MM.1S (cell line): ENCODE data around the gene NEU1.

ENCODE experiments used
- DNase-seq: peaks from one replicate; pipeline ENCODE4 v3.0.0-alpha.2; 2015
- H2AFZ ChIP-seq: fragments of 300-600 bp; sonication (generic); 2 replicates; pipeline ENCODE4 v1.6.0; 2016; ENCODE audit warnings: antibody characterized with exemption, low read length
- H3F3A ChIP-seq: fragments of 300-600 bp; sonication (generic); 2 replicates; pipeline ENCODE4 v1.6.1; 2016; ENCODE audit warnings: mild to moderate bottlenecking, antibody characterized with exemption, low read length, moderate library complexity, mixed read lengths; ENCODE audit not compliant: insufficient read depth
- H3K27ac ChIP-seq: fragments of 300-600 bp; sonication (generic); 2 replicates; pipeline ENCODE4 v1.5.1; 2016; ENCODE audit warnings: mild to moderate bottlenecking, low read length
- H3K27me3 ChIP-seq: fragments of 300-600 bp; sonication (generic); replicated peaks from 2 replicates; pipeline ENCODE4 v1.6.0; 2016; ENCODE audit warnings: low read length; ENCODE audit not compliant: insufficient read depth
- H3K36me3 ChIP-seq: fragments of 300-600 bp; sonication (generic); replicated peaks from 2 replicates; pipeline ENCODE4 v1.6.1; 2016; ENCODE audit warnings: mild to moderate bottlenecking, low read length, mixed read lengths; ENCODE audit not compliant: insufficient read depth
- H3K4me1 ChIP-seq: fragments of 300-600 bp; sonication (generic); 2 replicates; pipeline ENCODE4 v1.6.1; 2016; ENCODE audit warnings: low read length, mixed read lengths
- H3K4me2 ChIP-seq: fragments of 300-600 bp; sonication (generic); 2 replicates; pipeline ENCODE4 v1.6.0; 2016; ENCODE audit warnings: low read depth, low read length
- H3K4me3 ChIP-seq: fragments of 300-600 bp; sonication (generic); 2 replicates; pipeline ENCODE4 v1.5.1; 2016; ENCODE audit warnings: low read length, mixed read lengths
- H3K79me2 ChIP-seq: fragments of 300-600 bp; sonication (generic); 2 replicates; pipeline ENCODE4 v1.6.1; 2016; ENCODE audit warnings: mixed run types, low read length, mixed read lengths
- H3K9ac ChIP-seq: fragments of 300-600 bp; sonication (generic); 2 replicates; pipeline ENCODE4 v1.6.1; 2016; ENCODE audit warnings: low read length, mixed read lengths
- H3K9me2 ChIP-seq: fragments of 300-600 bp; sonication (generic); replicated peaks from 2 replicates; pipeline ENCODE4 v1.6.1; 2016; ENCODE audit warnings: mild to moderate bottlenecking, low read length, mixed read lengths; ENCODE audit not compliant: insufficient read depth
- H3K9me3 ChIP-seq: fragments of 300-600 bp; sonication (generic); replicated peaks from 2 replicates; pipeline ENCODE4 v1.6.1; 2016; ENCODE audit warnings: mild to moderate bottlenecking, low read length, mixed read lengths; ENCODE audit not compliant: insufficient read depth
- H4K20me1 ChIP-seq: fragments of 300-600 bp; sonication (generic); 2 replicates; pipeline ENCODE4 v1.6.1; 2016; ENCODE audit warnings: mild to moderate bottlenecking, low read length, moderate library complexity, mixed read lengths; ENCODE audit not compliant: insufficient read depth
- EZH2 ChIP-seq: fragments of 300-600 bp; sonication (generic); optimal IDR thresholded peaks from 2 replicates; pipeline ENCODE3; 2017; ENCODE audit warnings: low read depth, mild to moderate bottlenecking, antibody characterized with exemption, low read length, mixed read lengths
- EZH2phosphoT487 ChIP-seq: fragments of 300-600 bp; sonication (generic); IDR thresholded peaks from 2 replicates; pipeline ENCODE4 v1.6.1; 2018; ENCODE audit warnings: antibody characterized with exemption, low read length
- TF ChIP-seq, protein P1 (sequence below): fragments of 300-600 bp; sonication (generic); IDR thresholded peaks from 2 replicates; pipeline ENCODE4 v1.5.1; 2016; ENCODE audit warnings: antibody characterized with exemption, low read length, mixed read lengths

Gene NEU1

DNA sequence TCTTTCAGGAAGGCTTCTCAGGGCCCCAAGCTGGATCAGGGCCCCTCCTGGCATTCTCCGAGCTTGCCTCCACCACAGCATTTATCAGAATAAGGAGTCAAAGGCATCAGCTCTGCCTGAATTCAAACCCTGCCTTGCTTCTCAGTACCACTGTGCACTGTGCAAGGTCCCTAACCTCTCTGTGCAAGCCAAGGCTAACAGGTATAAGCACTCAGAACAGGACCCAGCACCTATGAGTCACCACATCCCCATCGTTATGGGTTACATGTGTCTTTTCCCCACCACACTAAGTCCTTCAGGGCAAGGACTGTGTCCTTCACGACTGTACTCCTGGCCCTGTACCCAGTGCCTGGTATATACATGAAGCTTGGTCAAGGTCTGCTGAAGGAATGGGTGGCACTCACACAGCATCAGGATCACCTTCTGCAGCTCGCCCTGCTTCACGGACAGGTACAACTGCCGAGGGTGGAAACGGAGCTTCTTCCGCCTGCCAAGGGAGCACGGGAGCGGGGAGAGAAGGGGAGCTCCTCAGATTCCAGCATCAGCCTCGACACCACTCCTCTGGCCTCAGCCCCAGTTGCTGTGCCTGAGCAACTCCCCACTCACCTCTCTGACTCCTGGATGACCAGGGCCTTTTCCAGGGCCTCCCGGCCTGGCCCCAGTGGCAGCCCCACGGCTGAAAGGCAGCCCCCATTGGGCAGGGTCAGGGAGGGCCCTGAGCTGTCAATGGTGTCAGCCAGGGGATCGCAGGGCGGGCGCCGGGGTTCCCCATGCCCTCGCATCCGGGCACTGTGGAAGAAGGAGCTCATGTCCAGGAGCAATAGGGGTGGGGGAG is 24.8 kb upstream of the NEU1 start:
- no peak overlapping the region for H3K4me3 ChIP-seq
- no peaks in the 10 kb centered on the region for H3K79me2 ChIP-seq
- no peaks in the 10 kb centered on the region; the same call in 1 of the 2 replicates for H3K36me3 ChIP-seq
- H3K9me2 ChIP-seq: no peaks in the 10 kb centered on the region
- H3K27me3 ChIP-seq: no peaks in the 10 kb centered on the region
- TF ChIP-seq, protein P1, sequence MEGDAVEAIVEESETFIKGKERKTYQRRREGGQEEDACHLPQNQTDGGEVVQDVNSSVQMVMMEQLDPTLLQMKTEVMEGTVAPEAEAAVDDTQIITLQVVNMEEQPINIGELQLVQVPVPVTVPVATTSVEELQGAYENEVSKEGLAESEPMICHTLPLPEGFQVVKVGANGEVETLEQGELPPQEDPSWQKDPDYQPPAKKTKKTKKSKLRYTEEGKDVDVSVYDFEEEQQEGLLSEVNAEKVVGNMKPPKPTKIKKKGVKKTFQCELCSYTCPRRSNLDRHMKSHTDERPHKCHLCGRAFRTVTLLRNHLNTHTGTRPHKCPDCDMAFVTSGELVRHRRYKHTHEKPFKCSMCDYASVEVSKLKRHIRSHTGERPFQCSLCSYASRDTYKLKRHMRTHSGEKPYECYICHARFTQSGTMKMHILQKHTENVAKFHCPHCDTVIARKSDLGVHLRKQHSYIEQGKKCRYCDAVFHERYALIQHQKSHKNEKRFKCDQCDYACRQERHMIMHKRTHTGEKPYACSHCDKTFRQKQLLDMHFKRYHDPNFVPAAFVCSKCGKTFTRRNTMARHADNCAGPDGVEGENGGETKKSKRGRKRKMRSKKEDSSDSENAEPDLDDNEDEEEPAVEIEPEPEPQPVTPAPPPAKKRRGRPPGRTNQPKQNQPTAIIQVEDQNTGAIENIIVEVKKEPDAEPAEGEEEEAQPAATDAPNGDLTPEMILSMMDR: no peak
- TF ChIP-seq EZH2phosphoT487 (no peak), EZH2 (no peak)
- no peak overlapping the region for H3K4me2 ChIP-seq
- no peaks in the 10 kb centered on the region for H4K20me1 ChIP-seq
- no peaks in the 10 kb centered on the region for H3F3A ChIP-seq
- H3K27ac ChIP-seq: no peak overlapping the region
- no peaks in the 10 kb centered on the region for H3K4me1 ChIP-seq
- H3K9me3 ChIP-seq: no peaks in the 10 kb centered on the region
- no peak overlapping the region for H3K9ac ChIP-seq
- no peak for DNase-seq
- H2AFZ ChIP-seq: no peak overlapping the region

DNA sequence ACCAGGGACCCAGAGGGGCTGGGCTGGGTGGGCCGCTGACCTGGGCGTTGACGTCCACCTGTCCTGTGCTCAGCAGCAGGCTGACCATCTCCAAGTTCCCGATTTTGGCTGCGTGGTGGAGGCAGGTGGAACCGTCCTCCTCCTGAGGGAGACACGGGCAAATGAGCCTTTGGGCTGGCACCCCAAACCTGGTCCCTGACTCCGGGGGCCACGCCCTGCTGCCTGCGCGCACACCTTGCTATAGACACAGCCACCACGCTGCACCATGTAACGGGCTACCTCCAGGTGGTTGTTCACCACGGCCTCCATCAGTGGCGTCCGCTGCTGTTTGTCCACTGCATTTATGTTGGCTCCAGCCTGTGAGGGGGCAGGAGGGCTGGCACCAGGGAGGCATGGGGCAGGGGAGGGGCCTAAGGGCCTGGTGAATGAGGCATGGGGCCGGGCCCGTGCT is 23.9 kb upstream of the NEU1 start:
- no peaks in the 10 kb centered on the region; the same call in 1 of the 2 replicates for H3K36me3 ChIP-seq
- no peak overlapping the region for H3K4me3 ChIP-seq
- no peaks in the 10 kb centered on the region for H3K27me3 ChIP-seq
- no peaks in the 10 kb centered on the region for H3K9me3 ChIP-seq
- no peak overlapping the region for H3K4me2 ChIP-seq
- H3K9me2 ChIP-seq: no peaks in the 10 kb centered on the region
- DNase-seq: no peak
- H3K79me2 ChIP-seq: no peaks in the 10 kb centered on the region
- no peak overlapping the region for H2AFZ ChIP-seq
- no peaks in the 10 kb centered on the region for H3F3A ChIP-seq
- H3K27ac ChIP-seq: no peak overlapping the region
- H3K9ac ChIP-seq: no peak overlapping the region
- H3K4me1 ChIP-seq: no peaks in the 10 kb centered on the region
- no peak for TF ChIP-seq EZH2
- no peak for TF ChIP-seq EZH2phosphoT487
- TF ChIP-seq, protein P1: no peak
- H4K20me1 ChIP-seq: no peaks in the 10 kb centered on the region

DNA sequence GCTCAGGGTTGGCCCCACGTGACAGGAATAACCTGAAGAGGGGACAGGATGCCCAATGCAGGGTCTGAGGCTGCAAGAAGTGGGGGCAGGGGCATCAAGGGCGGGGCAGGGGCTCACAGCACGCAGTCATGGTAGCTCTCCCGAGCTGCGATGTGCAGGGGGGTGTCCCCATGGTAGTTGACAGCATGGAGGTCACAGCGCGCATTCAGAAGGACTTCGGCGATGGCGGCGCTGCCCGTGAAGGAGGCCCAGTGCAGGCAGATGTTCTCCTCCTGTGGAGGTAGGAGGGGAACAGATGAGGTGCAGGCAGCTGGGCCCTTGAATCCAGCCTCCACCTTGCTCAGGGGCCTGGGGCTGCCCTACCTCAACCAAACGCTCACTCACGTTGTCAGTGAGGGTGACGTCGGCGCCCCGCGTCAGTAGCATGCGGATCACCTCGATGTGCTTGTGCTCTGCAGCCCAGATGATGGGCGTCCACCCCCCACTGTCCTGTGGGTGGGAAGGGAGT is 22.0 kb upstream of the NEU1 start:
- Histone ChIP-seq H2AFZ (no peak overlapping the region), H3K4me2 (no peak overlapping the region), H3K36me3 (no peaks in the 10 kb centered on the region; the same call in 1 of the 2 replicates), H3K27ac (no peak overlapping the region), H3K4me1 (no peaks in the 10 kb centered on the region), H3K9ac (no peak overlapping the region), H3K27me3 (no peaks in the 10 kb centered on the region), H3K9me2 (no peaks in the 10 kb centered on the region), H3K79me2 (no peaks in the 10 kb centered on the region), H3F3A (no peaks in the 10 kb centered on the region), H3K4me3 (no peak overlapping the region), H3K9me3 (no peaks in the 10 kb centered on the region), H4K20me1 (no peaks in the 10 kb centered on the region)
- TF ChIP-seq, protein P1: no peak
- TF ChIP-seq EZH2 (no peak), EZH2phosphoT487 (no peak)
- DNase-seq: no peak
